ENCODE data around the gene IPPK.

DNA sequence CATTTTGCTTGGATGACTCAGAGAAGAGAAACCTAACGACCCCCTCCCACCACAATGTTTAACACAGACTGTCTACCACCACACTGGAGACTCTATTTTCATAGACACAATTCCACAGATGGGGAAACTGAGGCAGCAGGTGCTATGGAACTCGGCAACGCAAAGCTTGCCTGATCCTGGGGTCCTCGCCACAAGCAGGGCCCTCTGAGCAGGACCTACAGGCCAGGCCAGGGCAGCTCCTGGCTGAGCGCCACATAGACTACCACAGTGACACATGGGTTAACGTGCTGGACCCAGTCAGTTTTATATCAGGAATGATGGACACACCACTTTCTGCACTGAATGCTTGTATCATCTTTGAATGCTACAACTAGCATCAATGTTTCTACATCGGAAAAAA is 11.8 kb downstream of the IPPK start:
- TF ChIP-seq, protein P1, sequence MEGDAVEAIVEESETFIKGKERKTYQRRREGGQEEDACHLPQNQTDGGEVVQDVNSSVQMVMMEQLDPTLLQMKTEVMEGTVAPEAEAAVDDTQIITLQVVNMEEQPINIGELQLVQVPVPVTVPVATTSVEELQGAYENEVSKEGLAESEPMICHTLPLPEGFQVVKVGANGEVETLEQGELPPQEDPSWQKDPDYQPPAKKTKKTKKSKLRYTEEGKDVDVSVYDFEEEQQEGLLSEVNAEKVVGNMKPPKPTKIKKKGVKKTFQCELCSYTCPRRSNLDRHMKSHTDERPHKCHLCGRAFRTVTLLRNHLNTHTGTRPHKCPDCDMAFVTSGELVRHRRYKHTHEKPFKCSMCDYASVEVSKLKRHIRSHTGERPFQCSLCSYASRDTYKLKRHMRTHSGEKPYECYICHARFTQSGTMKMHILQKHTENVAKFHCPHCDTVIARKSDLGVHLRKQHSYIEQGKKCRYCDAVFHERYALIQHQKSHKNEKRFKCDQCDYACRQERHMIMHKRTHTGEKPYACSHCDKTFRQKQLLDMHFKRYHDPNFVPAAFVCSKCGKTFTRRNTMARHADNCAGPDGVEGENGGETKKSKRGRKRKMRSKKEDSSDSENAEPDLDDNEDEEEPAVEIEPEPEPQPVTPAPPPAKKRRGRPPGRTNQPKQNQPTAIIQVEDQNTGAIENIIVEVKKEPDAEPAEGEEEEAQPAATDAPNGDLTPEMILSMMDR (tag by site-specific recombination; IDR thresholded peaks at IDR 0.05), result no peak
- no peak for TF ChIP-seq SP2 (tag by site-specific recombination; IDR thresholded peaks at IDR 0.05)
- TF ChIP-seq ZNF530 (tag by site-specific recombination; IDR thresholded peaks at IDR 0.05; ENCODE audit: low read depth), result no peak
- no peak for TF ChIP-seq ZEB2 (tag by site-specific recombination; IDR thresholded peaks at IDR 0.05)
- TF ChIP-seq, protein P2, sequence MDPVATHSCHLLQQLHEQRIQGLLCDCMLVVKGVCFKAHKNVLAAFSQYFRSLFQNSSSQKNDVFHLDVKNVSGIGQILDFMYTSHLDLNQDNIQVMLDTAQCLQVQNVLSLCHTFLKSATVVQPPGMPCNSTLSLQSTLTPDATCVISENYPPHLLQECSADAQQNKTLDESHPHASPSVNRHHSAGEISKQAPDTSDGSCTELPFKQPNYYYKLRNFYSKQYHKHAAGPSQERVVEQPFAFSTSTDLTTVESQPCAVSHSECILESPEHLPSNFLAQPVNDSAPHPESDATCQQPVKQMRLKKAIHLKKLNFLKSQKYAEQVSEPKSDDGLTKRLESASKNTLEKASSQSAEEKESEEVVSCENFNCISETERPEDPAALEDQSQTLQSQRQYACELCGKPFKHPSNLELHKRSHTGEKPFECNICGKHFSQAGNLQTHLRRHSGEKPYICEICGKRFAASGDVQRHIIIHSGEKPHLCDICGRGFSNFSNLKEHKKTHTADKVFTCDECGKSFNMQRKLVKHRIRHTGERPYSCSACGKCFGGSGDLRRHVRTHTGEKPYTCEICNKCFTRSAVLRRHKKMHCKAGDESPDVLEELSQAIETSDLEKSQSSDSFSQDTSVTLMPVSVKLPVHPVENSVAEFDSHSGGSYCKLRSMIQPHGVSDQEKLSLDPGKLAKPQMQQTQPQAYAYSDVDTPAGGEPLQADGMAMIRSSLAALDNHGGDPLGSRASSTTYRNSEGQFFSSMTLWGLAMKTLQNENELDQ (tag by site-specific recombination; IDR thresholded peaks at IDR 0.05; ENCODE audit: low read depth), result no peak
- TF ChIP-seq, protein P3, sequence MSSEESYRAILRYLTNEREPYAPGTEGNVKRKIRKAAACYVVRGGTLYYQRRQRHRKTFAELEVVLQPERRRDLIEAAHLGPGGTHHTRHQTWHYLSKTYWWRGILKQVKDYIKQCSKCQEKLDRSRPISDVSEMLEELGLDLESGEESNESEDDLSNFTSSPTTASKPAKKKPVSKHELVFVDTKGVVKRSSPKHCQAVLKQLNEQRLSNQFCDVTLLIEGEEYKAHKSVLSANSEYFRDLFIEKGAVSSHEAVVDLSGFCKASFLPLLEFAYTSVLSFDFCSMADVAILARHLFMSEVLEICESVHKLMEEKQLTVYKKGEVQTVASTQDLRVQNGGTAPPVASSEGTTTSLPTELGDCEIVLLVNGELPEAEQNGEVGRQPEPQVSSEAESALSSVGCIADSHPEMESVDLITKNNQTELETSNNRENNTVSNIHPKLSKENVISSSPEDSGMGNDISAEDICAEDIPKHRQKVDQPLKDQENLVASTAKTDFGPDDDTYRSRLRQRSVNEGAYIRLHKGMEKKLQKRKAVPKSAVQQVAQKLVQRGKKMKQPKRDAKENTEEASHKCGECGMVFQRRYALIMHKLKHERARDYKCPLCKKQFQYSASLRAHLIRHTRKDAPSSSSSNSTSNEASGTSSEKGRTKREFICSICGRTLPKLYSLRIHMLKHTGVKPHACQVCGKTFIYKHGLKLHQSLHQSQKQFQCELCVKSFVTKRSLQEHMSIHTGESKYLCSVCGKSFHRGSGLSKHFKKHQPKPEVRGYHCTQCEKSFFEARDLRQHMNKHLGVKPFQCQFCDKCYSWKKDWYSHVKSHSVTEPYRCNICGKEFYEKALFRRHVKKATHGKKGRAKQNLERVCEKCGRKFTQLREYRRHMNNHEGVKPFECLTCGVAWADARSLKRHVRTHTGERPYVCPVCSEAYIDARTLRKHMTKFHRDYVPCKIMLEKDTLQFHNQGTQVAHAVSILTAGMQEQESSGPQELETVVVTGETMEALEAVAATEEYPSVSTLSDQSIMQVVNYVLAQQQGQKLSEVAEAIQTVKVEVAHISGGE (tag by site-specific recombination; conservative IDR thresholded peaks at IDR 0.05; ENCODE audit: low read depth), result no peak
- TF ChIP-seq, protein P4, sequence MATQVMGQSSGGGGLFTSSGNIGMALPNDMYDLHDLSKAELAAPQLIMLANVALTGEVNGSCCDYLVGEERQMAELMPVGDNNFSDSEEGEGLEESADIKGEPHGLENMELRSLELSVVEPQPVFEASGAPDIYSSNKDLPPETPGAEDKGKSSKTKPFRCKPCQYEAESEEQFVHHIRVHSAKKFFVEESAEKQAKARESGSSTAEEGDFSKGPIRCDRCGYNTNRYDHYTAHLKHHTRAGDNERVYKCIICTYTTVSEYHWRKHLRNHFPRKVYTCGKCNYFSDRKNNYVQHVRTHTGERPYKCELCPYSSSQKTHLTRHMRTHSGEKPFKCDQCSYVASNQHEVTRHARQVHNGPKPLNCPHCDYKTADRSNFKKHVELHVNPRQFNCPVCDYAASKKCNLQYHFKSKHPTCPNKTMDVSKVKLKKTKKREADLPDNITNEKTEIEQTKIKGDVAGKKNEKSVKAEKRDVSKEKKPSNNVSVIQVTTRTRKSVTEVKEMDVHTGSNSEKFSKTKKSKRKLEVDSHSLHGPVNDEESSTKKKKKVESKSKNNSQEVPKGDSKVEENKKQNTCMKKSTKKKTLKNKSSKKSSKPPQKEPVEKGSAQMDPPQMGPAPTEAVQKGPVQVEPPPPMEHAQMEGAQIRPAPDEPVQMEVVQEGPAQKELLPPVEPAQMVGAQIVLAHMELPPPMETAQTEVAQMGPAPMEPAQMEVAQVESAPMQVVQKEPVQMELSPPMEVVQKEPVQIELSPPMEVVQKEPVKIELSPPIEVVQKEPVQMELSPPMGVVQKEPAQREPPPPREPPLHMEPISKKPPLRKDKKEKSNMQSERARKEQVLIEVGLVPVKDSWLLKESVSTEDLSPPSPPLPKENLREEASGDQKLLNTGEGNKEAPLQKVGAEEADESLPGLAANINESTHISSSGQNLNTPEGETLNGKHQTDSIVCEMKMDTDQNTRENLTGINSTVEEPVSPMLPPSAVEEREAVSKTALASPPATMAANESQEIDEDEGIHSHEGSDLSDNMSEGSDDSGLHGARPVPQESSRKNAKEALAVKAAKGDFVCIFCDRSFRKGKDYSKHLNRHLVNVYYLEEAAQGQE (tag by site-specific recombination; IDR thresholded peaks at IDR 0.05), result no peak
- no peak for TF ChIP-seq ZNF184 (tag by site-specific recombination; IDR thresholded peaks at IDR 0.05)
- TF ChIP-seq ZNF366 (tag by site-specific recombination; conservative IDR thresholded peaks at IDR 0.05), result no peak
- no peak for TF ChIP-seq ZNF426 (tag by site-specific recombination; IDR thresholded peaks at IDR 0.05)
- no peak for TF ChIP-seq ZBTB7A (tag by site-specific recombination; IDR thresholded peaks at IDR 0.05; ENCODE audit: low read depth)
- TF ChIP-seq ZNF768 (tag by site-specific recombination; IDR thresholded peaks at IDR 0.05), result no peak

Data from HEK293 (cell line).